SK-N-SH (cell line): ENCODE data around the gene TMEM205. TPM values are rescaled to one million over a fixed set of nuclear protein-coding genes. Genes with fewer than 3 reads are reported as not detected.

Experiments used
- CTCF ChIA-PET: fragments of 300-600, 350-600 bp; formaldehyde crosslinking; extraction: SDS; loops from one replicate; lab custom pipeline; 2021; lab: Yijun Ruan, JAX
- POLR2A ChIA-PET: fragments of 350-600 bp; sonication (Branson Sonifier 250); formaldehyde crosslinking; extraction: SDS; loops from one replicate; lab custom pipeline; 2020; ENCODE audit warnings: antibody characterized with exemption, inconsistent platforms; lab: Yijun Ruan, JAX
- DNase-seq: peaks from one replicate; pipeline ENCODE4 v3.0.0; 2012
- H2AFZ ChIP-seq: fragments of 200-600 bp; sonication (generic); 2 replicates; pipeline ENCODE4 v1.8.1; 2016; ENCODE audit warnings: antibody characterized with exemption, mild to moderate bottlenecking, low read depth
- H3F3A ChIP-seq: fragments of 200-600 bp; sonication (generic); replicated peaks from 2 replicates; pipeline ENCODE3; 2016; ENCODE audit warnings: antibody characterized with exemption, mild to moderate bottlenecking; ENCODE audit not compliant: insufficient read depth
- H3K27ac ChIP-seq, 2 experiments: fragments of 200-500 bp in 1 of 2; fragments of 200-600 bp in 1 of 2; sonication (Bioruptor generic) in 1 of 2; sonication (generic), shearing (Covaris generic) in 1 of 2; 2 replicates each; pipeline versions ENCODE4 v1.5.1 to v1.6.1; 2014 to 2016; ENCODE audit warnings: low read depth in 2 of 2, inconsistent platforms in 1 of 2, low read length in 1 of 2, mild to moderate bottlenecking in 1 of 2, mixed read lengths in 1 of 2
- H3K27me3 ChIP-seq: fragments of 200-600 bp; sonication (generic), shearing (Covaris generic); 2 replicates; pipeline ENCODE4 v1.6.1; 2016; ENCODE audit warnings: mixed run types; ENCODE audit not compliant: insufficient read depth
- H3K36me3 ChIP-seq, 2 experiments: fragments of 200-500 bp in 1 of 2; fragments of 200-600 bp in 1 of 2; sonication (Bioruptor generic) in 1 of 2; sonication (generic) in 1 of 2; replicated peaks in 1 of 2; 2 replicates each; pipeline versions ENCODE3 to v1.5.1; 2014 to 2016; ENCODE audit warnings: low read length in 1 of 2, mild to moderate bottlenecking in 1 of 2; ENCODE audit not compliant: insufficient read depth in 2 of 2, control insufficient read depth in 1 of 2
- H3K4me1 ChIP-seq, 2 experiments: fragments of 200-500 bp in 1 of 2; fragments of 200-600 bp in 1 of 2; sonication (Bioruptor generic) in 1 of 2; sonication (generic), shearing (Covaris generic) in 1 of 2; 2 replicates each; pipeline versions ENCODE4 v1.5.1 to v1.6.1; 2014 to 2016; ENCODE audit warnings: low read depth in 1 of 2, low read length in 1 of 2, mixed run types in 1 of 2; ENCODE audit not compliant: insufficient read depth in 2 of 2, control insufficient read depth in 1 of 2
- H3K4me2 ChIP-seq: fragments of 200-600 bp; sonication (generic), shearing (Covaris generic); 2 replicates; pipeline ENCODE4 v1.6.1; 2017; ENCODE audit warnings: mixed run types
- H3K4me3 ChIP-seq, 2 experiments: fragments of 200-500 bp in 1 of 2; fragments of 200-600 bp in 1 of 2; sonication (Bioruptor generic) in 1 of 2; sonication (generic), shearing (Covaris generic) in 1 of 2; 2 replicates each; pipeline versions ENCODE4 v1.5.1 to v1.8.1; 2014 to 2016; ENCODE audit warnings: low read depth in 2 of 2, inconsistent platforms in 1 of 2, low read length in 1 of 2, mild to moderate bottlenecking in 1 of 2, mixed read lengths in 1 of 2, moderate library complexity in 1 of 2
- H3K79me2 ChIP-seq: fragments of 200-600 bp; sonication (generic); 2 replicates; pipeline ENCODE4 v1.8.1; 2017; ENCODE audit warnings: mild to moderate bottlenecking; ENCODE audit not compliant: insufficient read depth
- H3K9ac ChIP-seq: fragments of 200-600 bp; sonication (generic); 2 replicates; pipeline ENCODE4 v1.6.1; 2017; ENCODE audit warnings: mixed run types
- H3K9me2 ChIP-seq: fragments of 200-600 bp; sonication (generic); 2 replicates; pipeline ENCODE4 v1.6.1; 2017; ENCODE audit warnings: mixed run types
- H3K9me3 ChIP-seq: fragments of 200-600 bp; sonication (generic); 2 replicates; pipeline ENCODE4 v1.6.1; 2017; ENCODE audit warnings: mixed run types, mild to moderate bottlenecking, moderate library complexity
- H4K20me1 ChIP-seq: fragments of 200-600 bp; sonication (generic); 2 replicates; pipeline ENCODE4 v1.6.1; 2017; ENCODE audit warnings: mild to moderate bottlenecking, mixed run types; ENCODE audit not compliant: insufficient read depth
- EZH2phosphoT487 ChIP-seq: fragments of 200-600 bp; sonication (generic); IDR thresholded peaks from 2 replicates; pipeline ENCODE4 v1.6.1; 2017; ENCODE audit warnings: low read depth, mixed run types, mild to moderate bottlenecking, antibody characterized with exemption, moderate library complexity, borderline replicate concordance
- FOXJ3 ChIP-seq: sonication (generic); formaldehyde crosslinking; IDR thresholded peaks from 2 replicates; pipeline ENCODE4 v1.5.1; 2020; ENCODE audit warnings: mild to moderate bottlenecking, missing genetic modification reagents
- FOXM1 ChIP-seq: IDR thresholded peaks from 2 replicates; pipeline ENCODE4 v1.4.0; 2012; ENCODE audit warnings: low read depth, mild to moderate bottlenecking
- GATA2 ChIP-seq: sonication (generic); formaldehyde crosslinking; IDR thresholded peaks from 2 replicates; pipeline ENCODE4 v1.5.0; 2020; ENCODE audit warnings: mild to moderate bottlenecking, missing genetic modification reagents
- NFIC ChIP-seq: IDR thresholded peaks from 2 replicates; pipeline ENCODE4 v1.4.0; 2012; ENCODE audit warnings: borderline replicate concordance
- RAD21 ChIP-seq: IDR thresholded peaks from 2 replicates; pipeline ENCODE4 v1.6.1; 2012; ENCODE audit warnings: mild to moderate bottlenecking, low read length
- RFX5 ChIP-seq: IDR thresholded peaks from 2 replicates; pipeline ENCODE4 v1.6.1; 2012; ENCODE audit warnings: mild to moderate bottlenecking, improper control_type of control experiment, low read length
- RXRA ChIP-seq: IDR thresholded peaks from 2 replicates; pipeline ENCODE4 v1.4.0; 2012; ENCODE audit warnings: low read depth, mild to moderate bottlenecking, borderline replicate concordance
- YY1 ChIP-seq: IDR thresholded peaks from 2 replicates; pipeline ENCODE4 v1.4.0; 2012; ENCODE audit warnings: low read depth, mild to moderate bottlenecking
- WGBS: methylation state at CpG from one replicate; pipeline ENCODE4 v1.1.6; 2017; ENCODE audit warnings: low lambda C conversion rate; 5-methylcytosine and 5-hydroxymethylcytosine counted together
- polyA plus RNA-seq, 3 experiments: library from polyadenylated mRNA; depleted of rRNA; stranded (reverse); fragments of >200 nt; gene quantifications; 2 replicates each; pipeline ENCODE4 v1.2.3, GENCODE V29; 2012
- TF ChIP-seq, protein P1 (sequence below): IDR thresholded peaks from 2 replicates; pipeline ENCODE4 v1.4.0; 2012; ENCODE audit warnings: low read depth
- TF ChIP-seq, protein P2 (sequence below): fragments of 200-600 bp; sonication (generic); IDR thresholded peaks from 2 replicates; pipeline ENCODE4 v1.6.1; 2017; ENCODE audit warnings: antibody characterized with exemption, mild to moderate bottlenecking, moderate library complexity
- TF ChIP-seq, protein P3 (sequence below): IDR thresholded peaks from 2 replicates; pipeline ENCODE4 v1.4.0; 2012; ENCODE audit warnings: low read depth, borderline replicate concordance
- TF ChIP-seq, protein P4 (sequence below): fragments of 150-350 bp; IDR thresholded peaks from 2 replicates; pipeline ENCODE4 v1.6.1; 2017; ENCODE audit warnings: antibody characterized with exemption, low read length, low read depth, borderline replicate concordance
- TF ChIP-seq, protein P5 (sequence below): IDR thresholded peaks from 2 replicates; pipeline ENCODE4; 2012
- TF ChIP-seq, protein P6 (sequence below): fragments of 150-350 bp; IDR thresholded peaks from 2 replicates; pipeline ENCODE4 v1.6.1; 2016; ENCODE audit warnings: mild to moderate bottlenecking, low read depth, low read length

TMEM205 gene
- polyA plus RNA-seq, 1 of the 3 experiments (the other 2 are of a cell fraction) = 219 TPM

DNA sequence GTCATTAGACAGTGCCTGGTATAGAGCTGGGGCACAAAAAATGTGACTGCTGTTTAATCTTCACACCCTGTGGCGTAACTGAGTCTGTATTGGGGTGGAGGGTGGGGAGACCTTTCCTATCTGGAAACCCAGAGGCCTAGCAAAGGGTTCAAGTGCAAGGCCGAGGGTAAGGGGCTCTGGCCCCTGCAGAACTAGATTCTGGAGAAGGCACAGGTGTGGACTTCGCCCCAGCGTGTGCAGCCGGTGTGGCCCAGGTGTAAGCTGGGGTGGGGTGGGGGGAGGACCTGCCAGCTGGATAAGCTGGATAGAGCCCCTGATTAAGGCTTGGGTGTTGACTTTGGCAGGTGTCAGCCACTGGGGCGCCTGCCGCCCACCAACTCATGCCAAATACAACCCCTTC, 7.9 kb downstream of the TMEM205 start (continued):
- TF ChIP-seq, protein P1, sequence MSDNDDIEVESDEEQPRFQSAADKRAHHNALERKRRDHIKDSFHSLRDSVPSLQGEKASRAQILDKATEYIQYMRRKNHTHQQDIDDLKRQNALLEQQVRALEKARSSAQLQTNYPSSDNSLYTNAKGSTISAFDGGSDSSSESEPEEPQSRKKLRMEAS = no peak
- no peak for TF ChIP-seq RFX5
- TF ChIP-seq EZH2phosphoT487 = no peak

DNA sequence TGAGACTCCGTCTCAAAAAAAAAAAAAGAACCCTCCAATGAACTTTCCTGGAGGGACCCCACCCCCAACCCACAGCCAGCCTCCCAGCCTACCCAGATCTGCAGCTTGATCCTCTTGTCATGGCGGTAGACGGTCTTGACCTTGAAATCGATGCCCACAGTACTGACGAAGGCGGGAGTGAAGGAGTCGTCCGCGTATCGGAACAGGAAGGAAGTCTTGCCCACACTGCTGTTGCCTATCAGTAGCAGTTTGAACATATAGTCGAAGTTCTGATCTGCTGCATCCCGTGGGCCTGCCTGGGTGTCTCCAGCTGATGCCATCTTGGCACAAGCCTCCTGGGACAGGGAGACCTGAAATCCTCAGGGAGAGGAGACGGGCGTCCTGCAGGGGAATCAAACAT, 9.0 kb downstream of the TMEM205 start:
- no peak overlapping the region for H3K27ac ChIP-seq
- H2AFZ ChIP-seq = no peak overlapping the region
- H3K79me2 ChIP-seq = no peaks in the 10 kb centered on the region
- peaks cover 13 to 14% of the 10 kb centered on the region in 2 experiments for H3K36me3 ChIP-seq
- ChIA-PET POLR2A (interaction anchor here (4.2 kb wide), 1 partner anchor 13 kb away, joined by 17 read pairs; no protein-coding TSS in a partner anchor), CTCF (interaction anchor here (1.3 kb wide), 1 partner anchor 43 kb away, joined by 3 read pairs; no protein-coding TSS in a partner anchor)
- H3K9ac ChIP-seq = no peak overlapping the region
- peaks cover 3% of the 10 kb centered on the region for H3F3A ChIP-seq
- no peak overlapping the region for H3K4me3 ChIP-seq
- no peaks in the 10 kb centered on the region for H3K9me3 ChIP-seq
- no peaks in the 10 kb centered on the region for H4K20me1 ChIP-seq
- no peaks in the 10 kb centered on the region for H3K9me2 ChIP-seq
- WGBS = 87% methylated on average over 13 of the region's 14 CpGs
- H3K4me1 ChIP-seq = peaks cover 0 to 13% of the 10 kb centered on the region in 2 experiments; a peak in 1 of 4 replicates
- no peaks in the 10 kb centered on the region for H3K27me3 ChIP-seq
- no peak overlapping the region for H3K4me2 ChIP-seq
- peak; percentile 4 for DNase-seq
- no peak for TF ChIP-seq RXRA
- TF ChIP-seq, protein P2, sequence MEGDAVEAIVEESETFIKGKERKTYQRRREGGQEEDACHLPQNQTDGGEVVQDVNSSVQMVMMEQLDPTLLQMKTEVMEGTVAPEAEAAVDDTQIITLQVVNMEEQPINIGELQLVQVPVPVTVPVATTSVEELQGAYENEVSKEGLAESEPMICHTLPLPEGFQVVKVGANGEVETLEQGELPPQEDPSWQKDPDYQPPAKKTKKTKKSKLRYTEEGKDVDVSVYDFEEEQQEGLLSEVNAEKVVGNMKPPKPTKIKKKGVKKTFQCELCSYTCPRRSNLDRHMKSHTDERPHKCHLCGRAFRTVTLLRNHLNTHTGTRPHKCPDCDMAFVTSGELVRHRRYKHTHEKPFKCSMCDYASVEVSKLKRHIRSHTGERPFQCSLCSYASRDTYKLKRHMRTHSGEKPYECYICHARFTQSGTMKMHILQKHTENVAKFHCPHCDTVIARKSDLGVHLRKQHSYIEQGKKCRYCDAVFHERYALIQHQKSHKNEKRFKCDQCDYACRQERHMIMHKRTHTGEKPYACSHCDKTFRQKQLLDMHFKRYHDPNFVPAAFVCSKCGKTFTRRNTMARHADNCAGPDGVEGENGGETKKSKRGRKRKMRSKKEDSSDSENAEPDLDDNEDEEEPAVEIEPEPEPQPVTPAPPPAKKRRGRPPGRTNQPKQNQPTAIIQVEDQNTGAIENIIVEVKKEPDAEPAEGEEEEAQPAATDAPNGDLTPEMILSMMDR = no peak

DNA sequence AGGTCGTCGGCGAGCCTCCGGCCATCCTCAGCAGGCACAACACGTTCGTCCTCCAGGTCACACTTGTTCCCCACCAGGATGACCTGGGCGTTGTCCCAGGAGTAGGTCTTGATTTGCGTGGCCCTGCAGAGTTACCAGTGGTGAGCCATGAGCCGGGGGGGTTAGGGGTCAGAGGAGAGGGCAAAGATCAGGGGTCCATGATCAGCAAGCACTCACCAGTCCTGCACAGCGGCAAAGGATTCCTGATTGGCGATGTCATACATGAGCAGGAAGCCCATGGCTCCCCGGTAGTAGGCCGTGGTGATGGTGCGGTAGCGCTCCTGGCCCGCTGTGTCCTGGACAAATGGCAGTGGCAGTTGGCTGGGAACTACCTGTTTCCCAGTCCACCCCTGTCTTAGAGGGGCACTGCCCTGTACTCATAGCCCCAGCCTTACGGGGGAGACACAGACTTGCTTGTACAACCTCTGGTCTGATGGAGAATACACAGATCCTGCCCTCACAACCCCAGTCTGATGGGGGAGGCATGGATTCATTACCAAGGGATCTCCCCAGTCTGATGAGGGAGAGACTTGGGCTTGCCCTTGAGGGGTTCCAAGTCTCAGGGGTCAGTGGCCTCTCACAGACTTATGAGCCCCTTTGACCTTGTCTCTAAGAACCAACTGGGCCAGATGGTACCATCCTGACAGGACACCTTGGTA, 10.5 kb downstream of the TMEM205 start:
- Histone ChIP-seq H3K9me3 (no peaks in the 10 kb centered on the region), H3K27ac (no peak overlapping the region), H3K9me2 (no peaks in the 10 kb centered on the region), H3F3A (peaks cover 3% of the 10 kb centered on the region), H3K9ac (no peak overlapping the region), H3K36me3 (peaks cover 8 to 13% of the 10 kb centered on the region in 2 experiments), H3K27me3 (no peaks in the 10 kb centered on the region), H2AFZ (no peak overlapping the region), H3K79me2 (no peaks in the 10 kb centered on the region), H3K4me1 (peaks cover 0 to 13% of the 10 kb centered on the region in 2 experiments; a peak in 1 of 4 replicates), H4K20me1 (no peaks in the 10 kb centered on the region), H3K4me3 (no peak overlapping the region), H3K4me2 (no peak overlapping the region)
- WGBS = 95% methylated on average over 16 of the region's 17 CpGs
- DNase-seq = peak; percentile 2
- POLR2A ChIA-PET = no interaction called here
- CTCF ChIA-PET = no interaction called here
- TF ChIP-seq, protein P3, sequence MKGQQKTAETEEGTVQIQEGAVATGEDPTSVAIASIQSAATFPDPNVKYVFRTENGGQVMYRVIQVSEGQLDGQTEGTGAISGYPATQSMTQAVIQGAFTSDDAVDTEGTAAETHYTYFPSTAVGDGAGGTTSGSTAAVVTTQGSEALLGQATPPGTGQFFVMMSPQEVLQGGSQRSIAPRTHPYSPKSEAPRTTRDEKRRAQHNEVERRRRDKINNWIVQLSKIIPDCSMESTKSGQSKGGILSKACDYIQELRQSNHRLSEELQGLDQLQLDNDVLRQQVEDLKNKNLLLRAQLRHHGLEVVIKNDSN = no peak
- no peak for TF ChIP-seq RAD21
- TF ChIP-seq FOXM1 = no peak
- TF ChIP-seq, protein P4, sequence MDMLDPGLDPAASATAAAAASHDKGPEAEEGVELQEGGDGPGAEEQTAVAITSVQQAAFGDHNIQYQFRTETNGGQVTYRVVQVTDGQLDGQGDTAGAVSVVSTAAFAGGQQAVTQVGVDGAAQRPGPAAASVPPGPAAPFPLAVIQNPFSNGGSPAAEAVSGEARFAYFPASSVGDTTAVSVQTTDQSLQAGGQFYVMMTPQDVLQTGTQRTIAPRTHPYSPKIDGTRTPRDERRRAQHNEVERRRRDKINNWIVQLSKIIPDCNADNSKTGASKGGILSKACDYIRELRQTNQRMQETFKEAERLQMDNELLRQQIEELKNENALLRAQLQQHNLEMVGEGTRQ = no peak
- no peak for TF ChIP-seq EZH2phosphoT487
- TF ChIP-seq GATA2 (CRISPR knock-in tag) = no peak
- TF ChIP-seq, protein P5, sequence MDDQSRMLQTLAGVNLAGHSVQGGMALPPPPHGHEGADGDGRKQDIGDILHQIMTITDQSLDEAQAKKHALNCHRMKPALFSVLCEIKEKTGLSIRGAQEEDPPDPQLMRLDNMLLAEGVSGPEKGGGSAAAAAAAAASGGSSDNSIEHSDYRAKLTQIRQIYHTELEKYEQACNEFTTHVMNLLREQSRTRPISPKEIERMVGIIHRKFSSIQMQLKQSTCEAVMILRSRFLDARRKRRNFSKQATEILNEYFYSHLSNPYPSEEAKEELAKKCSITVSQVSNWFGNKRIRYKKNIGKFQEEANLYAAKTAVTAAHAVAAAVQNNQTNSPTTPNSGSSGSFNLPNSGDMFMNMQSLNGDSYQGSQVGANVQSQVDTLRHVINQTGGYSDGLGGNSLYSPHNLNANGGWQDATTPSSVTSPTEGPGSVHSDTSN = no peak
- no peak for TF ChIP-seq YY1
- no peak for TF ChIP-seq FOXJ3 (CRISPR knock-in tag)
- TF ChIP-seq, protein P2 = no peak
- no peak for TF ChIP-seq NFIC
- TF ChIP-seq, protein P6, sequence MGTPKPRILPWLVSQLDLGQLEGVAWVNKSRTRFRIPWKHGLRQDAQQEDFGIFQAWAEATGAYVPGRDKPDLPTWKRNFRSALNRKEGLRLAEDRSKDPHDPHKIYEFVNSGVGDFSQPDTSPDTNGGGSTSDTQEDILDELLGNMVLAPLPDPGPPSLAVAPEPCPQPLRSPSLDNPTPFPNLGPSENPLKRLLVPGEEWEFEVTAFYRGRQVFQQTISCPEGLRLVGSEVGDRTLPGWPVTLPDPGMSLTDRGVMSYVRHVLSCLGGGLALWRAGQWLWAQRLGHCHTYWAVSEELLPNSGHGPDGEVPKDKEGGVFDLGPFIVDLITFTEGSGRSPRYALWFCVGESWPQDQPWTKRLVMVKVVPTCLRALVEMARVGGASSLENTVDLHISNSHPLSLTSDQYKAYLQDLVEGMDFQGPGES = no peak
